Measurements from ENCODE around the gene SLC25A13. TPM values are rescaled to one million over a fixed set of nuclear protein-coding genes. Genes with fewer than 3 reads are reported as not detected.

The SLC25A13 gene
- total and polyA plus RNA-seq, 2 experiments from 2014 or later = 4.8 to 19.1 TPM

GRCh38 chr7:96311967-96312366 is 9.9 kb downstream of the SLC25A13 start:
- in situ Hi-C loops (cut with MboI) = no loop called here
- peaks cover 7% of the 10 kb centered on the region; the same call in 1 of the 2 replicates for H3K79me2 ChIP-seq (ENCODE audit: insufficient read depth)
- no peaks in the 10 kb centered on the region for H4K20me1 ChIP-seq (ENCODE audit: insufficient read depth)
- 41 to 49% methylated on average over 2 of the region's 2 CpGs for WGBS, 2 experiments (ENCODE audit: low coverage in 1 of 2, low lambda C conversion rate in 2 of 2, missing lambda C conversion rate in 2 of 2)
- no peak overlapping the region for H3K9ac ChIP-seq
- no peaks in the 10 kb centered on the region for H3K36me3 ChIP-seq (ENCODE audit: low read depth)
- no peaks in the 10 kb centered on the region for H3K9me2 ChIP-seq (ENCODE audit: insufficient read depth)
- peak; percentile 25 for DNase-seq
- TF ChIP-seq EZH2phosphoT487 (IDR thresholded peaks at IDR 0.05; ENCODE audit: insufficient read depth, low read depth) (no peak), EZH2 (IDR thresholded peaks at IDR 0.05; ENCODE audit: insufficient read depth, poor library complexity, severe bottlenecking) (no peak)
- no peak overlapping the region for H2AFZ ChIP-seq
- no peaks in the 10 kb centered on the region for H3K27me3 ChIP-seq (replicated peaks; ENCODE audit: insufficient read depth)
- no peaks in the 10 kb centered on the region for H3K9me3 ChIP-seq (ENCODE audit: low read depth)
- no peak overlapping the region for H3K4me2 ChIP-seq (ENCODE audit: unreplicated experiment)
- H3K4me1 ChIP-seq (ENCODE audit: insufficient read depth) = no peaks in the 10 kb centered on the region
- no peaks in the 10 kb centered on the region for H3F3A ChIP-seq (ENCODE audit: insufficient read depth)
- no peak overlapping the region for H3K27ac ChIP-seq
- no peak overlapping the region for H3K4me3 ChIP-seq

DNA sequence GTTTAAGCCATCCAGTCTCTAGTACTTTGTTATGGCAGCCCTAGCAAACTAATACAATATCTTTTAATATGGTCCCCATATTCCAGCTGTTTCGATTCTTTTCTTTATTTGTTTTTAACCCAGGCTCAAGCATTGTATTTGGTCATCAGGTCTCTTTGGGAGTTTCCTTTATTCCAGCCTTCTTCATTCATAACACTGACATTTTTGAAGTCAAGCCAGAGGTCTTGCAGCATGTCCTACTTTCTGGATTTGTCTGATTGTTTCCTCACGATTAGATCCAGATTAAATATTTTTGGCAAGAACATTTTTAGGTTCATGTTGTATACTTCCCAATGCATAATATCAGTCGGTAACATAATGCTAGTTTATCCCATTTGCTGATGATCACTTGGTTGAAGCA is 11.8 kb downstream of the SLC25A13 start:
- WGBS, 2 experiments (ENCODE audit: low coverage in 1 of 2, low lambda C conversion rate in 2 of 2, missing lambda C conversion rate in 2 of 2) = 33 to 36% methylated on average over 3 of the region's 3 CpGs
- Histone ChIP-seq H3K4me1 (ENCODE audit: insufficient read depth) (no peaks in the 10 kb centered on the region), H3K9ac (no peak overlapping the region), H3K36me3 (ENCODE audit: low read depth) (no peaks in the 10 kb centered on the region), H4K20me1 (ENCODE audit: insufficient read depth) (no peaks in the 10 kb centered on the region), H3K4me2 (ENCODE audit: unreplicated experiment) (no peak overlapping the region), H3K27me3 (replicated peaks; ENCODE audit: insufficient read depth) (no peaks in the 10 kb centered on the region), H2AFZ (no peak overlapping the region), H3F3A (ENCODE audit: insufficient read depth) (no peaks in the 10 kb centered on the region), H3K79me2 (ENCODE audit: insufficient read depth) (no peaks in the 10 kb centered on the region; the same call in 1 of the 2 replicates), H3K27ac (no peak overlapping the region), H3K4me3 (no peak overlapping the region), H3K9me3 (ENCODE audit: low read depth) (no peaks in the 10 kb centered on the region), H3K9me2 (ENCODE audit: insufficient read depth) (no peaks in the 10 kb centered on the region)
- peak; percentile 12 for DNase-seq
- in situ Hi-C loops (cut with MboI) = no loop called here
- TF ChIP-seq EZH2 (IDR thresholded peaks at IDR 0.05; ENCODE audit: insufficient read depth, poor library complexity, severe bottlenecking) = no peak
- no peak for TF ChIP-seq EZH2phosphoT487 (IDR thresholded peaks at IDR 0.05; ENCODE audit: insufficient read depth, low read depth)

- H3K4me3 ChIP-seq = no peak overlapping the region
- H3F3A ChIP-seq (ENCODE audit: insufficient read depth) = peaks cover 11% of the 10 kb centered on the region; the same call in 1 of the 2 replicates
- H3K9me2 ChIP-seq (ENCODE audit: insufficient read depth) = no peaks in the 10 kb centered on the region
- H3K79me2 ChIP-seq (ENCODE audit: insufficient read depth) = no peaks in the 10 kb centered on the region; the same call in 1 of the 2 replicates
- no peaks in the 10 kb centered on the region for H3K36me3 ChIP-seq (ENCODE audit: low read depth)
- H3K27ac ChIP-seq = no peak overlapping the region
- no peak overlapping the region for H3K4me2 ChIP-seq (ENCODE audit: unreplicated experiment)
- no peak overlapping the region for H3K9ac ChIP-seq
- DNase-seq = no peak
- no peak for TF ChIP-seq EZH2 (IDR thresholded peaks at IDR 0.05; ENCODE audit: insufficient read depth, poor library complexity, severe bottlenecking)
- no peak for TF ChIP-seq EZH2phosphoT487 (IDR thresholded peaks at IDR 0.05; ENCODE audit: insufficient read depth, low read depth)
- H3K9me3 ChIP-seq (ENCODE audit: low read depth) = no peaks in the 10 kb centered on the region
- H3K27me3 ChIP-seq (replicated peaks; ENCODE audit: insufficient read depth) = no peaks in the 10 kb centered on the region
- in situ Hi-C loops (cut with MboI) = no loop called here
- H4K20me1 ChIP-seq (ENCODE audit: insufficient read depth) = no peaks in the 10 kb centered on the region
- H3K4me1 ChIP-seq (ENCODE audit: insufficient read depth) = peaks cover 10% of the 10 kb centered on the region
- no peak overlapping the region for H2AFZ ChIP-seq
Observed at GRCh38 chr7:96308950-96309263, 13.0 kb downstream of the SLC25A13 start.

- no peaks in the 10 kb centered on the region; the same call in 1 of the 2 replicates for H3K79me2 ChIP-seq (ENCODE audit: insufficient read depth)
- peaks cover 15% of the 10 kb centered on the region for H3K4me1 ChIP-seq (ENCODE audit: insufficient read depth)
- no peak overlapping the region for H3K4me2 ChIP-seq (ENCODE audit: unreplicated experiment)
- no peak for TF ChIP-seq EZH2phosphoT487 (IDR thresholded peaks at IDR 0.05; ENCODE audit: insufficient read depth, low read depth)
- TF ChIP-seq EZH2 (IDR thresholded peaks at IDR 0.05; ENCODE audit: insufficient read depth, poor library complexity, severe bottlenecking) = no peak
- no peaks in the 10 kb centered on the region for H4K20me1 ChIP-seq (ENCODE audit: insufficient read depth)
- in situ Hi-C loops (cut with MboI) = no loop called here
- 96 to 97% methylated on average over 4 of the region's 4 CpGs for WGBS, 2 experiments (ENCODE audit: low coverage in 1 of 2, low lambda C conversion rate in 2 of 2, missing lambda C conversion rate in 2 of 2)
- DNase-seq = no peak
- no peak overlapping the region for H2AFZ ChIP-seq
- H3K9ac ChIP-seq = no peak overlapping the region
- no peaks in the 10 kb centered on the region for H3K36me3 ChIP-seq (ENCODE audit: low read depth)
- H3F3A ChIP-seq (ENCODE audit: insufficient read depth) = peaks cover 16% of the 10 kb centered on the region
- H3K27me3 ChIP-seq (replicated peaks; ENCODE audit: insufficient read depth) = no peaks in the 10 kb centered on the region
- H3K4me3 ChIP-seq = no peak overlapping the region
- H3K9me2 ChIP-seq (ENCODE audit: insufficient read depth) = no peaks in the 10 kb centered on the region
- no peak overlapping the region for H3K27ac ChIP-seq
- H3K9me3 ChIP-seq (ENCODE audit: low read depth) = no peaks in the 10 kb centered on the region
Observed at GRCh38 chr7:96308253-96308949, 13.5 kb downstream of the SLC25A13 start.
